ENCODE measurements around the gene SCN5A. TPM values are rescaled to one million over a fixed set of nuclear protein-coding genes. Genes with fewer than 3 reads are reported as not detected.

SCN5A gene
- polyA plus RNA-seq, 3 donors from 2014 or later = not detected

DNA sequence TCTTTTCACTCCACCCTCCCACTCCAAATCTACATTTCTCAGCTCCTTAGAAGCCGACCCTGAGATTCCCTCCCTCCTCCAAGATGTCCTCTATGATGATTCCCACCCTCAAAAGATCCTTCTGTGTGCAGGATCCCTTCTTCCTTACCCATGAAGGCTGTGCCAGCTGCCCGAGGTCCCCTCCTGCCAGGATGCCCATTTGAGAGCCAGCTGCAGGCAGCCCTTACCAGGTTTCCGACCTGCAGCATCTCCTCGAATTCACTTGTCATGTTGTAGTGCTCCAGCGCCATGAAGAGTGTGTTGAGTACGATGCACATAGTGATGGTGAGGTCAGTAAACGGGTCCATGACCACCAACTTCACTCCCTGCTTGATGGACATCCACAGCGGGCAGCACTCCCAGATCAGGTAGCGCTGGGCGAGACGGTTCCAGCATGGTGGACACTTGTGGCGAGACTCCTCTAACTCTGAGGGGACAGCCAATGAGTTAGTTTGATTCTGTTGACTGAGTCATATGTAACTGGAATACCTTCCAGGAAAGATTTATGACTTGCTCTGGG lies 51.9 kb downstream of the SCN5A start:
- H3K27ac Mint-ChIP-seq = no peak overlapping the region
- no peak for DNase-seq
- H3K36me3 Mint-ChIP-seq = no peaks in the 10 kb centered on the region
- peaks cover 0 to 3% (median 0%) of the 10 kb centered on the region in 6 donors for H3K9me3 Mint-ChIP-seq
- no peaks in the 10 kb centered on the region for H3K4me1 Mint-ChIP-seq
- peaks cover 0 to 12% (median 12%) of the 10 kb centered on the region in 3 donors for H3K27me3 Mint-ChIP-seq (ENCODE audit: low read depth in 3 of 3)
- no peak overlapping the region for H3K4me3 Mint-ChIP-seq

- Mint-ChIP-seq H3K27me3 (ENCODE audit: low read depth in 3 of 3) (peaks cover 0 to 16% (median 8%) of the 10 kb centered on the region in 3 donors), H3K4me1 (no peaks in the 10 kb centered on the region), H3K9me3 (peaks cover 0 to 3% (median 0%) of the 10 kb centered on the region in 6 donors), H3K4me3 (no peak overlapping the region), H3K27ac (no peak overlapping the region), H3K36me3 (no peaks in the 10 kb centered on the region)
- DNase-seq = no peak
Measured at GRCh38 chr3:38595393-38595792, 54.1 kb downstream of the SCN5A start.

DNA sequence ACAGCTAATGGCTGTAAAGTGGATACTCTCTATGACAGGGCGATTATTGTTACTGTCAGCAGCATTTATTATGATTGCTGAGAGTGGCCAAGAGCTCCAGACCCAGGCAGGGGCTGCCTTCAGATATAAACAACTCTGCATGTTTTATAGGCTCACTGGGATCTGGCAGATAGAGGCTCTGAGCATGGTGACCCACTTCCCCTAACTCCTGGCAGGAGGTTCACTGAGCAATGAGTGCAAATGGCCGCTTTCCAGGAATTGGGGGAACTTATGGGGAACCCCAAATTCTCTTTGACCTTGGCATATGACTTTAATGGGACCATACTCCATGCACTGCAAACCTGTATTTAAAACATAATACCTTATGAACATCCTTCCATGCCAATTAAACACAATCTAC lies 59.0 kb downstream of the SCN5A start:
- no peak for DNase-seq
- Mint-ChIP-seq H3K27me3 (ENCODE audit: low read depth in 3 of 3) (peaks cover 0 to 10% (median 4%) of the 10 kb centered on the region in 3 donors), H3K9me3 (peaks cover 0 to 3% (median 0%) of the 10 kb centered on the region in 6 donors), H3K36me3 (no peaks in the 10 kb centered on the region), H3K4me3 (no peak overlapping the region), H3K27ac (no peak overlapping the region), H3K4me1 (no peaks in the 10 kb centered on the region)

GRCh38 chr3:38588995-38589937 lies 60.2 kb downstream of the SCN5A start:
- Mint-ChIP-seq H3K27me3 (ENCODE audit: low read depth in 3 of 3) (peaks cover 0 to 8% (median 3%) of the 10 kb centered on the region in 3 donors), H3K9me3 (no peaks in the 10 kb centered on the region), H3K4me1 (no peaks in the 10 kb centered on the region), H3K36me3 (no peaks in the 10 kb centered on the region), H3K27ac (no peak overlapping the region), H3K4me3 (no peak overlapping the region)
- no peak for DNase-seq

- Mint-ChIP-seq H3K4me3 (no peak overlapping the region), H3K9me3 (no peaks in the 10 kb centered on the region), H3K36me3 (no peaks in the 10 kb centered on the region), H3K4me1 (no peaks in the 10 kb centered on the region), H3K27me3 (ENCODE audit: low read depth in 3 of 3) (peaks cover 0 to 8% (median 3%) of the 10 kb centered on the region in 3 donors), H3K27ac (no peak overlapping the region)
- DNase-seq = no peak
Measured at GRCh38 chr3:38588371-38588971, 61.0 kb downstream of the SCN5A start.

- H3K36me3 Mint-ChIP-seq = no peaks in the 10 kb centered on the region
- peaks cover 0 to 8% (median 3%) of the 10 kb centered on the region in 3 donors for H3K27me3 Mint-ChIP-seq (ENCODE audit: low read depth in 3 of 3)
- no peaks in the 10 kb centered on the region for H3K9me3 Mint-ChIP-seq
- no peak overlapping the region for H3K4me3 Mint-ChIP-seq
- no peaks in the 10 kb centered on the region for H3K4me1 Mint-ChIP-seq
- no peak for DNase-seq
- no peak overlapping the region for H3K27ac Mint-ChIP-seq
Measured at GRCh38 chr3:38587548-38588131, 61.8 kb downstream of the SCN5A start.

DNA sequence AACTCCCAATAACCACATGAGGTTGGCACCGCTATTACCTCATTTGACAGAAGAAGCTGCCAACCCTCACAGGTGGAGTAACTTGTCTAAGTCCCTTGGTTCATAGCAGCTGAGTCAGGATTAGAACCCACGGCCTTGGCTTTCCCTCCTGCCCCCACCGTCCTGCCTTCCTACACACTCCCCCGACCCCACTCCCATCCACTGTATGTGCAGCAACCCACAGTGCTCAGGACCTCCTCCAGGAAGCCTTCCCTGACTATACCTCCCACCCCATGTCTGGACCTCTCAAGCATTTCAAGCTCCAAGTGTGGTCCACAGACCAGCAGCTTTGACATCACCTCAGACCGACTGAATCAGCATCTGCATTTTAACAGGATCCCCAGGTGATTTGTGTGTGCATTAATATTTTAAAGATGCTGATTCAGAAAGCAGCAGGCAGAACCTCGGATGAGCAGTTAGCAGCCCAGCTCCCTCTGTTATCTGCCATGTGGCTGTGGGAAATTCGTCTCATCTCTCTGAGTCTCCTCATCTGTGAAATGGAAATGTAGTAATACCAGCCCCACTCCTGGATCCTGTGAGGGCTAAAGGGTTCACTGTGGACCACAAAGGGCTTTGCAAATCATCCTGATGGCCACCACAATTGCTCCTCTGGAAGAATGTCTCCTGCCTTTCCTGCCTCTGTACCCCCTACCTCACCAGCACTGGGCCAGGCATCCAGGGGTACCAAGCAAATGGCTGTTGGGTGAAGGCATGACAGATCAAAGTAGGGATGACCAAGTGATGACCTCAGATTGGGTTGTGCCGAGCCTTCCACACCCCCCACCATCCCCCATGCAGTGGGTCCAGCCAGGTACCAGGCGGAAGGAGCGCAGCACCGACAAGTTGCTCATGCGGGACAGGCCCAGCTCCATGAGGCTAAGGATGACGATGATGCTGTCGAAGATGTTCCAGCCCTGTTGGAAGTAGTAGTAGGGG lies 62.7 kb downstream of the SCN5A start:
- Mint-ChIP-seq H3K9me3 (no peaks in the 10 kb centered on the region), H3K27me3 (ENCODE audit: low read depth in 3 of 3) (peaks cover 0 to 8% (median 3%) of the 10 kb centered on the region in 3 donors), H3K27ac (no peak overlapping the region), H3K4me3 (no peak overlapping the region), H3K4me1 (no peaks in the 10 kb centered on the region), H3K36me3 (no peaks in the 10 kb centered on the region)
- no peak for DNase-seq

GRCh38 chr3:38585791-38586420 lies 63.6 kb downstream of the SCN5A start:
- H3K4me3 Mint-ChIP-seq = no peak overlapping the region
- H3K27me3 Mint-ChIP-seq (ENCODE audit: low read depth in 3 of 3) = peaks cover 0 to 7% (median 3%) of the 10 kb centered on the region in 3 donors
- DNase-seq = no peak
- no peaks in the 10 kb centered on the region for H3K4me1 Mint-ChIP-seq
- no peaks in the 10 kb centered on the region for H3K9me3 Mint-ChIP-seq
- no peak overlapping the region for H3K27ac Mint-ChIP-seq
- H3K36me3 Mint-ChIP-seq = no peaks in the 10 kb centered on the region

GRCh38 chr3:38583688-38584087 lies 65.8 kb downstream of the SCN5A start:
- Mint-ChIP-seq H3K4me1 (no peaks in the 10 kb centered on the region), H3K27me3 (ENCODE audit: low read depth in 3 of 3) (peaks cover 0 to 3% (median 2%) of the 10 kb centered on the region in 3 donors), H3K27ac (no peak overlapping the region), H3K9me3 (no peaks in the 10 kb centered on the region), H3K4me3 (no peak overlapping the region), H3K36me3 (no peaks in the 10 kb centered on the region)
- DNase-seq = no peak

DNA sequence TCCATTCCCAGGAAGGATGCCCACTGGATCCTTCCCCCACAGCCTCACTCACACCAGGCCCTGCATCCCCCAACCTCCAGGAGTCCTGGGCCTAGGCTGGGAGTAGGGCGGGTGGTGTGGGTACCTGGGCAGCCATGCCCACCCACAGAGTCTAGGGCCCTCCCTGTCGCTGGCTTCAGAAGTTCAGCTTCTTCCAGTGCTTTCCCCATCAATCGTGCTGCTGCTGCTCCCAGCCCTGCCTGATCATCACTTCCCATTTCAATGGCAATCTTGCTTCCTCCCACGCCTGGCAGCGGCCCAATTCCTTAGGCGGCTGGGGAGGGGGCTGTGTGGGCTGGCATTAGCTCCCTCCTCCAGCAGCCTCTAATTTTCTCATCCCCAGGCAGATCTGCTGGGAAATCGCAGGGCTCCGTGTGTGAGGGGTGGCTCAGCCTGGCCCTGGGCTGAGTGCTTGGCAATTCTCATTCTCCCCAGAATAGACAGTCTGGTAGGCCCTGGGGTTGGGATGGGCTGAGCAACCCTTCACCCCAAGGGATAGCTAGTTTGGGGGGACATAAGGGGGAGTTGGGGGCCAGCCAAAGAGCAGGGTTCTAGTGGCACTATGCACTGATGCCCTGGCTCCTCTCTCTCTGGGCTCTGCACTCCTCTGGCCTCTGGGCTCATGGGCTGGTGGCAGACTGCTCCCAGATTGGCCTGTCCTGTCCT lies 66.4 kb downstream of the SCN5A start:
- Mint-ChIP-seq H3K27me3 (ENCODE audit: low read depth in 3 of 3) (peaks cover 0 to 3% (median 2%) of the 10 kb centered on the region in 3 donors), H3K4me3 (no peak overlapping the region), H3K27ac (no peak overlapping the region), H3K4me1 (no peaks in the 10 kb centered on the region), H3K9me3 (no peaks in the 10 kb centered on the region), H3K36me3 (no peaks in the 10 kb centered on the region)
- DNase-seq = no peak

- H3K4me1 Mint-ChIP-seq = no peaks in the 10 kb centered on the region
- no peak overlapping the region for H3K27ac Mint-ChIP-seq
- no peak for DNase-seq
- no peaks in the 10 kb centered on the region for H3K9me3 Mint-ChIP-seq
- no peaks in the 10 kb centered on the region for H3K36me3 Mint-ChIP-seq
- H3K4me3 Mint-ChIP-seq = no peak overlapping the region
- peaks cover 0 to 2% (median 0%) of the 10 kb centered on the region in 3 donors for H3K27me3 Mint-ChIP-seq (ENCODE audit: low read depth in 3 of 3)
Measured at GRCh38 chr3:38582316-38582715, 67.2 kb downstream of the SCN5A start.

GRCh38 chr3:38581774-38582173 lies 67.7 kb downstream of the SCN5A start:
- Mint-ChIP-seq H3K27ac (no peak overlapping the region), H3K27me3 (ENCODE audit: low read depth in 3 of 3) (peaks cover 0 to 2% (median 0%) of the 10 kb centered on the region in 3 donors), H3K4me1 (no peaks in the 10 kb centered on the region), H3K36me3 (no peaks in the 10 kb centered on the region), H3K9me3 (no peaks in the 10 kb centered on the region), H3K4me3 (no peak overlapping the region)
- DNase-seq = no peak

Measured in immature natural killer cell (primary cell).